Endothelial cell of umbilical vein (primary cell): ENCODE data around the gene MDFI. TPM values are rescaled to one million over a fixed set of nuclear protein-coding genes. Genes with fewer than 3 reads are reported as not detected.

Experiments used
- BruUV-seq: library from RNA; stranded (reverse); fragments of 400-500 nt; replicated peaks from 2 replicates; lab custom pipeline; 2021; lab: Mats Ljungman, UMichigan
- CTCF ChIA-PET: fragments of 300-600, 350-600 bp; sonication (Branson Sonifier 250); formaldehyde crosslinking; loops from one replicate; lab custom pipeline; 2021; ENCODE audit warnings: antibody characterized with exemption, inconsistent platforms; lab: Charles Lee
- POLR2A ChIA-PET: fragments of 300-600, 350-600 bp; sonication (Branson Sonifier 250); formaldehyde crosslinking; loops from one replicate; lab custom pipeline; 2021; ENCODE audit warnings: antibody characterized with exemption, inconsistent platforms; lab: Charles Lee
- DNase-seq: peaks from one replicate; pipeline ENCODE4 v3.0.0-alpha.2; 2011; ENCODE audit warnings: low read depth, low spot score
- FAIRE-seq: peaks from 2 replicates; lab custom pipeline; 2011; peaks lifted over from hg19 to GRCh38; lab: Jason Lieb, UNC
- H2AFZ ChIP-seq: 2 replicates; pipeline ENCODE4 v1.6.0; 2012; ENCODE audit warnings: low read depth, low read length, control low read depth, inconsistent platforms
- H3K27ac ChIP-seq: 2 replicates; pipeline ENCODE4 v1.5.1; 2011; ENCODE audit warnings: low read depth, mild to moderate bottlenecking, control low read depth, low read length, moderate library complexity; ENCODE audit not compliant: insufficient read depth
- H3K27me3 ChIP-seq, 2 experiments: 2 replicates each; pipeline versions ENCODE4 v1.6.0 to v1.6.1; 2011; ENCODE audit warnings: low read length in 2 of 2, mixed read lengths in 1 of 2; ENCODE audit not compliant: control insufficient read depth in 2 of 2, insufficient read depth in 2 of 2
- H3K36me3 ChIP-seq, 2 experiments: 2 replicates in 1 of 2; 3 replicates in 1 of 2; pipeline ENCODE4 v1.5.1; 2011; ENCODE audit warnings: low read length in 2 of 2, mild to moderate bottlenecking in 1 of 2, moderate library complexity in 1 of 2; ENCODE audit not compliant: control insufficient read depth in 2 of 2, insufficient read depth in 2 of 2; ENCODE audit errors: extremely low read depth in 1 of 2
- H3K4me1 ChIP-seq: 3 replicates; pipeline ENCODE4 v1.5.1; 2011; ENCODE audit warnings: mild to moderate bottlenecking, low read length; ENCODE audit not compliant: control insufficient read depth, insufficient read depth; ENCODE audit errors: extremely low read depth
- H3K4me2 ChIP-seq: 2 replicates; pipeline ENCODE4 v1.6.1; 2011; ENCODE audit warnings: low read length, control low read depth, mixed read lengths; ENCODE audit not compliant: insufficient read depth
- H3K4me3 ChIP-seq, 3 experiments: fragments of 200-600 bp in 1 of 3; sonication (generic), shearing (Covaris generic) in 1 of 3; replicated peaks in 1 of 3; 2 replicates each; pipeline ENCODE4 v1.5.1; 2011 to 2016; ENCODE audit warnings: control low read depth in 3 of 3, low read length in 3 of 3, mild to moderate bottlenecking in 2 of 3, inconsistent platforms in 1 of 3, low read depth in 1 of 3, moderate library complexity in 1 of 3; ENCODE audit not compliant: insufficient read depth in 1 of 3
- H3K79me2 ChIP-seq: 2 replicates; pipeline ENCODE4 v1.6.0; 2012; ENCODE audit warnings: low read length, inconsistent platforms; ENCODE audit not compliant: control insufficient read depth, insufficient read depth
- H3K9ac ChIP-seq: replicated peaks from 2 replicates; pipeline ENCODE3; 2011; ENCODE audit warnings: low read length, control low read depth; ENCODE audit not compliant: insufficient read depth; ENCODE audit errors: extremely low read depth
- H3K9me1 ChIP-seq: replicated peaks from 3 replicates; pipeline ENCODE4 v1.6.0; 2011; ENCODE audit warnings: mild to moderate bottlenecking, low read length; ENCODE audit not compliant: control insufficient read depth, insufficient read depth; ENCODE audit errors: extremely low read depth
- H3K9me3 ChIP-seq: replicated peaks from 2 replicates; pipeline ENCODE4 v1.5.1; 2012; ENCODE audit warnings: low read length, inconsistent platforms; ENCODE audit not compliant: control insufficient read depth, insufficient read depth
- H4K20me1 ChIP-seq: replicated peaks from 2 replicates; pipeline ENCODE3; 2011; ENCODE audit warnings: mild to moderate bottlenecking, low read length; ENCODE audit not compliant: control insufficient read depth, insufficient read depth; ENCODE audit errors: extremely low read depth
- CTCF ChIP-seq, 2 donors: IDR thresholded peaks; 1 replicate in 1 of 2; 2 replicates in 1 of 2; pipeline ENCODE4 v1.5.1; 2011; ENCODE audit warnings: low read length in 2 of 2, mild to moderate bottlenecking in 2 of 2, moderate library complexity in 2 of 2, control low read depth in 1 of 2, inconsistent platforms in 1 of 2, low read depth in 1 of 2; ENCODE audit not compliant: insufficient read depth in 1 of 2; ENCODE audit errors: extremely low read depth in 1 of 2
- EZH2 ChIP-seq: IDR thresholded peaks from 2 replicates; pipeline ENCODE4 v1.6.1; 2012; ENCODE audit warnings: borderline replicate concordance, low read depth, mild to moderate bottlenecking, moderate library complexity, low read length, inconsistent platforms; ENCODE audit not compliant: severe bottlenecking
- FOS ChIP-seq: IDR thresholded peaks from 2 replicates; pipeline ENCODE4 v1.6.1; 2011; ENCODE audit warnings: mild to moderate bottlenecking, low read length, moderate library complexity, borderline replicate concordance; ENCODE audit not compliant: insufficient read depth
- GATA2 ChIP-seq: IDR thresholded peaks from 2 replicates; pipeline ENCODE4 v1.7.0; 2011; ENCODE audit warnings: low read depth, mild to moderate bottlenecking, moderate library complexity, mixed read lengths, low read length; ENCODE audit not compliant: insufficient read length, insufficient read depth
- JUN ChIP-seq: IDR thresholded peaks from 2 replicates; pipeline ENCODE4 v1.6.1; 2011; ENCODE audit warnings: borderline replicate concordance, low read depth; ENCODE audit not compliant: insufficient read length, insufficient read depth
- MAX ChIP-seq: IDR thresholded peaks from 2 replicates; pipeline ENCODE4 v1.6.1; 2011; ENCODE audit not compliant: insufficient read depth, insufficient read length
- MYC ChIP-seq: IDR thresholded peaks from one replicate; pipeline ENCODE4 v1.6.1; 2011; ENCODE audit warnings: mild to moderate bottlenecking, low read depth, low read length
- POLR2A ChIP-seq: IDR thresholded peaks from 2 replicates; pipeline ENCODE4 v1.6.1; 2012; ENCODE audit warnings: low read depth, mild to moderate bottlenecking, control low read depth, low read length
- POLR2AphosphoS5 ChIP-seq: IDR thresholded peaks from 2 replicates; pipeline ENCODE4 v1.6.1; 2012; ENCODE audit warnings: low read depth, mild to moderate bottlenecking, control low read depth, low read length, moderate library complexity; ENCODE audit not compliant: insufficient read depth
- dilution Hi-C: fragments of 300-500 bp; cut with MboI; formaldehyde crosslinking; loops from one replicate; pipeline ENCODE4 v1.15.0; 2019; ENCODE audit warnings: low sequenced_read_pairs; ENCODE audit not compliant: extremely low pct_ligation_motif_present
- intact Hi-C: fragments of 100-400 bp; cut with micrococcal nuclease; formaldehyde crosslinking; loops from one replicate; pipeline ENCODE4 v1.10.0; 2022
- polyA plus RNA-seq, 4 experiments: library from polyadenylated mRNA; depleted of rRNA in 3 of 4; stranded (reverse) in 3 of 4; unstranded in 1 of 4; fragments of >200 nt; gene quantifications; 2 replicates each; pipeline versions ENCODE4 v1.2.1 to v1.2.3, GENCODE V29; 2011 to 2012; ENCODE audit warnings: missing spikeins in 1 of 4
- total RNA-seq: library from RNA; stranded (reverse); gene quantifications from 2 replicates; pipeline ENCODE4 v1.2.3, GENCODE V29; 2021

The MDFI gene
- total and polyA plus RNA-seq, 2 donors (not counting 3 experiments of a cell fraction or from before 2014, with no cell fraction given): 32.4 to 74.1 TPM

- H3K4me3 ChIP-seq: no peak overlapping the region
- DNase-seq (no peak), FAIRE-seq (no peak)
- H3K4me1 ChIP-seq: peaks cover 25% of the 10 kb centered on the region
- H3K27ac ChIP-seq: no peak overlapping the region
- H3K36me3 ChIP-seq: no peaks in the 10 kb centered on the region
- intact Hi-C loops: no loop called here
- H3K9me1 ChIP-seq: no peaks in the 10 kb centered on the region
- H3K27me3 ChIP-seq: no peaks in the 10 kb centered on the region
- TF ChIP-seq FOS (no peak), POLR2A (no peak), MAX (no peak), GATA2 (no peak), JUN (no peak), EZH2 (no peak), MYC (no peak), CTCF (IDR thresholded peaks at IDR 0.05; ENCODE audit: extremely low read depth in 1 of 2, insufficient read depth in 1 of 2, low read depth in 1 of 2, low read length in 2 of 2) (no peak), POLR2AphosphoS5 (no peak)
- no peak overlapping the region for H3K4me2 ChIP-seq
- no peak overlapping the region for H2AFZ ChIP-seq
- no peak overlapping the region for H3K9ac ChIP-seq
- BruUV-seq: no TSS peak
- POLR2A ChIA-PET: no interaction called here
- H4K20me1 ChIP-seq: no peaks in the 10 kb centered on the region
- no peaks in the 10 kb centered on the region for H3K79me2 ChIP-seq
- CTCF ChIA-PET: interaction anchor here (1.2 to 2.9 kb wide), 3 partner anchors 23 to 57 kb away, joined by 4 to 20 read pairs (median 5); no protein-coding TSS in a partner anchor
- dilution Hi-C loops: no loop called here
- no peaks in the 10 kb centered on the region for H3K9me3 ChIP-seq
These were observed 12.2 kb upstream of the MDFI start for GRCh38 chr6:41626022-41626421.
